PC-9 (cell line): ENCODE results near the gene ALDH3A1. TPM values are rescaled to one million over a fixed set of nuclear protein-coding genes. Genes with fewer than 3 reads are reported as not detected.

Experiments used
- BruUV-seq: library from RNA; stranded (reverse); fragments of 400-500 nt; replicated peaks from 2 replicates; lab custom pipeline; 2021; lab: Mats Ljungman, UMichigan
- CTCF ChIA-PET: fragments of 300-600 bp; sonication (Branson Sonifier 250); formaldehyde crosslinking; loops from one replicate; lab custom pipeline; 2022; ENCODE audit warnings: antibody characterized with exemption; lab: Charles Lee
- POLR2A ChIA-PET: fragments of 300-600 bp; sonication (Branson Sonifier 250); formaldehyde crosslinking; loops from one replicate; lab custom pipeline; 2022; ENCODE audit warnings: antibody characterized with exemption; ENCODE audit not compliant: unreplicated experiment; lab: Charles Lee
- DNase-seq, 2 experiments: peaks; one replicate each; pipeline versions ENCODE4 v3.0.0 to v3.0.0-alpha.2; 2015 to 2022; ENCODE audit warnings: mixed read lengths in 1 of 2
- H2AFZ ChIP-seq: fragments of 200-600 bp; sonication (generic); 2 replicates; pipeline ENCODE4 v1.8.1; 2017; ENCODE audit warnings: antibody characterized with exemption
- H3F3A ChIP-seq: fragments of 200-600 bp; sonication (generic); 2 replicates; pipeline ENCODE4 v1.8.1; 2017; ENCODE audit warnings: antibody characterized with exemption, mild to moderate bottlenecking, low read depth; ENCODE audit not compliant: insufficient read depth
- H3K27ac ChIP-seq: fragments of 200-600 bp; sonication (generic); 2 replicates; pipeline ENCODE4 v1.6.1; 2016; ENCODE audit warnings: mixed run types
- H3K27me3 ChIP-seq: fragments of 200-600 bp; sonication (generic); 2 replicates; pipeline ENCODE4 v1.6.1; 2016; ENCODE audit warnings: low read depth, mixed run types; ENCODE audit not compliant: insufficient read depth
- H3K36me3 ChIP-seq: fragments of 200-600 bp; sonication (generic); 2 replicates; pipeline ENCODE4 v1.6.1; 2016; ENCODE audit warnings: low read depth, mixed run types
- H3K4me1 ChIP-seq: fragments of 200-600 bp; sonication (generic); replicated peaks from 2 replicates; pipeline ENCODE4 v1.6.1; 2016; ENCODE audit warnings: mixed run types; ENCODE audit not compliant: insufficient read depth
- H3K4me2 ChIP-seq: fragments of 200-600 bp; sonication (generic); 2 replicates; pipeline ENCODE4 v1.6.1; 2017; ENCODE audit warnings: mixed run types
- H3K4me3 ChIP-seq: fragments of 200-600 bp; sonication (generic); 2 replicates; pipeline ENCODE4 v1.6.1; 2016; ENCODE audit warnings: mixed run types
- H3K79me2 ChIP-seq: fragments of 200-600 bp; sonication (generic); 2 replicates; pipeline ENCODE4 v1.6.1; 2017; ENCODE audit warnings: low read depth, mixed run types
- H3K9me2 ChIP-seq: fragments of 200-600 bp; sonication (generic); 2 replicates; pipeline ENCODE4 v1.8.1; 2017; ENCODE audit warnings: mild to moderate bottlenecking; ENCODE audit not compliant: insufficient read depth
- H3K9me3 ChIP-seq: fragments of 200-600 bp; sonication (generic); 2 replicates; pipeline ENCODE4 v1.8.1; 2016; ENCODE audit warnings: low read depth; ENCODE audit not compliant: insufficient read depth
- H4K20me1 ChIP-seq: fragments of 200-600 bp; sonication (generic); 2 replicates; pipeline ENCODE4 v1.8.1; 2017; ENCODE audit not compliant: insufficient read depth
- CTCF ChIP-seq: fragments of 200-600 bp; sonication (generic); conservative IDR thresholded peaks from 2 replicates; pipeline ENCODE4 v1.6.1; 2017; ENCODE audit warnings: mixed run types, antibody characterized with exemption, mild to moderate bottlenecking, moderate library complexity
- EZH2 ChIP-seq: fragments of 200-600 bp; sonication (generic); IDR thresholded peaks from 2 replicates; pipeline ENCODE4 v1.8.0; 2017; ENCODE audit warnings: antibody characterized with exemption, low read depth
- intact Hi-C: fragments of 100-400 bp; cut with micrococcal nuclease; formaldehyde crosslinking; loops from one replicate; pipeline ENCODE4 v1.10.0; 2022; ENCODE audit not compliant: unreplicated experiment
- total RNA-seq: library from RNA; stranded (reverse); gene quantifications from 2 replicates; pipeline ENCODE4 v1.2.3, GENCODE V29; 2021

ALDH3A1 gene
- total RNA-seq, 1 experiment from 2014 or later: 1,620 TPM

- TF ChIP-seq CTCF (no peak), EZH2 (no peak)
- H3K4me2 ChIP-seq: peak overlapping the region; percentile 65
- H4K20me1 ChIP-seq: no peaks in the 10 kb centered on the region
- H3F3A ChIP-seq: peaks cover 26% of the 10 kb centered on the region
- no peaks in the 10 kb centered on the region for H3K9me3 ChIP-seq
- intact Hi-C loops: loop anchor here (2.0 kb wide), 2 partner anchors 35 to 67 kb away; no protein-coding TSS in a partner anchor
- DNase-seq: peak in 1 of 2 experiments; percentile 52
- no peak overlapping the region for H3K27ac ChIP-seq
- H3K4me3 ChIP-seq: no peak overlapping the region
- ChIA-PET CTCF (interaction anchor here (1.2 to 2.4 kb wide), 2 partner anchors 35 to 347 kb away, joined by 3 to 8 read pairs; no protein-coding TSS in a partner anchor), POLR2A (interaction anchor here (0.7 kb wide), 1 partner anchor 10 kb away, joined by 5 read pairs; no protein-coding TSS in a partner anchor)
- no TSS peak for BruUV-seq
- no peaks in the 10 kb centered on the region for H3K9me2 ChIP-seq
- H3K4me1 ChIP-seq: peaks cover 78% of the 10 kb centered on the region
- H3K79me2 ChIP-seq: no peaks in the 10 kb centered on the region
- H2AFZ ChIP-seq: no peak overlapping the region
- H3K27me3 ChIP-seq: no peaks in the 10 kb centered on the region
- H3K36me3 ChIP-seq: no peaks in the 10 kb centered on the region
Observed at GRCh38 chr17:19717411-19717908, 30.6 kb downstream of the ALDH3A1 start.

- peaks cover 74% of the 10 kb centered on the region for H3K4me1 ChIP-seq
Observed at GRCh38 chr17:19717031-19717360, 31.1 kb downstream of the ALDH3A1 start.

More at GRCh38 chr17:19717031-19717360, 31.1 kb downstream of the ALDH3A1 start:
- no peaks in the 10 kb centered on the region for H3K27me3 ChIP-seq
- CTCF ChIA-PET: no interaction called here
- H2AFZ ChIP-seq: no peak overlapping the region
- peak overlapping the region; percentile 65 for H3K4me2 ChIP-seq
- peaks cover 26% of the 10 kb centered on the region for H3F3A ChIP-seq
- no peak for DNase-seq
- H3K27ac ChIP-seq: no peak overlapping the region
- BruUV-seq: no TSS peak
- POLR2A ChIA-PET: no interaction called here
- H3K4me3 ChIP-seq: no peak overlapping the region
- no peaks in the 10 kb centered on the region for H3K79me2 ChIP-seq
- H3K9me2 ChIP-seq: no peaks in the 10 kb centered on the region
- no peaks in the 10 kb centered on the region for H4K20me1 ChIP-seq
- no peaks in the 10 kb centered on the region for H3K36me3 ChIP-seq
- no peak for TF ChIP-seq EZH2
- no peak for TF ChIP-seq CTCF
- no peaks in the 10 kb centered on the region for H3K9me3 ChIP-seq
- intact Hi-C loops: loop anchor here (2.0 kb wide), 2 partner anchors 36 to 66 kb away; no protein-coding TSS in a partner anchor
